ENCODE measurements around the gene ZBP1.
A peak's percentile ranks its signal among the peaks of the same experiment; 100 is the strongest.
"Not testable (repeated sequence)": the region's sequence is repeated elsewhere in the genome, so short reads cannot be mapped to it uniquely, and the experiment has no call there.

Gene ZBP1

GRCh38 chr20:57647006-57647932, 27.0 kb upstream of the ZBP1 start:
- no peak for DNase-seq (ENCODE audit: low read depth)

GRCh38 chr20:57638895-57639236, 18.6 kb upstream of the ZBP1 start:
- no peak for DNase-seq (ENCODE audit: low read depth)

DNA sequence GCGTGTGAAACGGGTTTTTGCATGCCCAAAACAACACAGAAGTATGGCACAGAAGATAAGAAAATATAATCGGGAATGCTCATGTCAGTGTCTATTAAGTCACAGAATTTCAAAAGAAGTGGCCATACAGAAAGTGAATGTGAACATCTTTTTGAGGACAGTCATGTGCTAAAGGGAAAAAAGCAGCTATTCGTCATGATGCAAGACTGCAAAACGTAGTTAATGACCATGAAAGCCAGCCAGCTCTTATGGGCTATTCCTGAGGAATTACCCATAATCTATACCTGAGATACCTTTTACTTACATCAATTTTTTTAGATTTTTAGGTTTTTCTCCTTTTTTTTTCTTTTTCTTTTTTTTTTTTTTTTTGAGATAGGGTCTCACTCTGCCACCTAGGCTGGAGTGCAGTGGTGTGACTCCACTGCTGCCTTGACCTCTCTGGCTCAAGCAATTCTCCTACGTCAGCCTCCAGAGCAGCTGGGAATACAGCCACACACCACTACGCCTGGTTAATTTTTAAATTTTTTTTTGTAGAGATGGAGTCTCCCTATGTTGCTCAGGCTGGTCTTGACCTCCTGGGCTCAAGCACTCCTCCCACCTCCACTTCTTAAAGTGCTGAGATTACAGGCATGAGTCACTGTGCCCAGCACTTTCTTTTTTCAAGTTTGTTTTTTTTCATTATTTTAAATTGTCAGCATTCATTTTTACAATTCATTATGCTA, 18.1 kb upstream of the ZBP1 start:
- DNase-seq (ENCODE audit: low read depth): no peak

DNA sequence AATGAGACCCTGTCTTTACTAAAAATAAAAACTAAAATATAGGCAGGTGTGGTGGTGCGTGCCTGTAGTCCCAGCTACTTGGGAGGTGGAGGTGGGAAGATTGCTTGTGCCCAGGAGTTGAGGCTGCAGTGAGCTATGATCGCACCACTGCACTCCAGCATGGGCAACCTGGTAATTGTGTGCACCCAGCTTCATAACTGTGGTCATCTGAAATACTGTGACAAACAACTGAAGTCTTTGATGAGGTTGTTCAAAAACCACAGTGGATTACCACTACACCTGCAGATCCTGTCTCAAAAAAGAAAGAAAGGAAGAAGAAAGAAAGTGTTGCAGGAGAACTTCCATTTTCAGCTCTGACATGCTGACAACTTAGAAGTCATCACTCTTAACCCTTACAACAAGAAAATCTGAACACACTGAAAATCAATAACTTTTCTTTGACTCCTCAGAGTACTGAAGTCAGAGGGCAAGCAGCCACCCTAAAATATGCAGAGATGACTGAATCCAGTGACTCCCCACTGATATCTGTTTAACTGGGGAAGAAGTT, 13.8 kb upstream of the ZBP1 start:
- DNase-seq (ENCODE audit: low read depth): no peak

GRCh38 chr20:57632286-57632685, 12.1 kb upstream of the ZBP1 start:
- no peak for DNase-seq (ENCODE audit: low read depth)

GRCh38 chr20:57630061-57630460, 9.8 kb upstream of the ZBP1 start:
- no peak for DNase-seq (ENCODE audit: low read depth)

- not testable (repeated sequence) for DNase-seq (ENCODE audit: low read depth)
These were observed 9.3 kb upstream of the ZBP1 start for GRCh38 chr20:57629491-57629901.

GRCh38 chr20:57628962-57629308, 8.7 kb upstream of the ZBP1 start:
- DNase-seq (ENCODE audit: low read depth): not testable (repeated sequence)

DNA sequence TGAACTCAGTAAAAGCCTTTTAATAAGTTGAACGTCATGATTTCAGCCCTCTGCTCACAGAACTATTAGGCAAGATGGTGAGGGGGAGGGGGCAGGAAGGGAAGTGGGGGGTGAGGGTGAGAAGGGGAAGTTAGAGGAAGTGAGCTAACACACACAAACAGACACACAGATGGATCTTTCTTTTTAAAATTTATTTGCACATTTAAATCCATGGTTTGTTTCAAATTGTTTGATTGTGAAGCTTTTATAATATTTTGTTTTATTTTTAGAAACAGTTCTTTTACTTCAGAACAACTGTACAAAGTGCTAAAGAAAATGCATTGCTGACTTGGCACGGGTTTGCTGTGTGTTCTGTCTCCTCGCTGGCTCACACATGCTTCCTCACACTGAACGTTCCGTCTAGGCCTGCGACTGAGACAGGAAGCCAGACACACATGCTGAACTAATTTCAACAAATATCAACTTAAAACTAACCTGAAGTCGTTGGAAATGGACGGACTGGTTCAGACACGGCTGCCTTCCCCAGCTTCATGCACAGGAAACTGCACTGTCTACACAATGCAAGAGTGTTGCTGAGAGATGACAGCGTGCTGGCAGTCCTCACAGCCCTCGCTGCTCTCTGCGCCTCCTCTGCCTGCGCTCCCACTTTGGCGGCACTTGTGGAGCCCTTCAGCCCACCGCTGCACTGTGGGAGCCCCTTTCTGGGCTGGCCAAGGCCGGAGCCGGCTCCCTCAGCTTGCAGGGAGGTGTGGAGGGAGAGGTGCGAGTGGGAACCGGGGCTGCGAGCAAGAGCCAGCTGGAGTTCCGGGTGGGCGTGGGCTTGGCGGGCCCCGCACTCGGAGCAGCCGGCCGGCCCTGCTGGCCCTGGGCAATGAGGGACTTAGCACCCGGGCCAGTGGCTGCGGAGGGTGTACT, 8.1 kb upstream of the ZBP1 start:
- DNase-seq (ENCODE audit: low read depth): no peak

- no peak for DNase-seq (ENCODE audit: low read depth)
These were observed 7.1 kb upstream of the ZBP1 start for GRCh38 chr20:57627339-57627738.

DNA sequence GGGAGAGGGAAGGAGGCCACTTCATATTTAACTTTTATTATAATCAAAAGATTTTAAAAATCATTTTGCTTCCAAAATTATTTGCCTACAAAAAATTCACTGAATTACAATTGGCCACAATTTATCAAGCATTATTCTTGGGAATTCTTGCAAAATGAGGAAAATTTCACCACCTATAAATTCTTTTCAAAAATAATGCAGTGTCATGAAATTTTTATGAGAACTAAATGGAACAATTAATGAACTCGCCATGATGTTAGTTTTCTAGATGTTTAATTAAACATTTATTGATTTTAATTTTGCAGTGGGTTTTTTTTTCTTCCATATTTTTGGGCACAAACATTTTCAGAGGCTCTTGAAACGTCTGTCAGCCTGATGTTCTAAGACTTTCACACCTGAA, 5.8 kb upstream of the ZBP1 start:
- no peak for DNase-seq (ENCODE audit: low read depth)

GRCh38 chr20:57625181-57625958, 5.1 kb upstream of the ZBP1 start:
- no peak for DNase-seq (ENCODE audit: low read depth)

DNA sequence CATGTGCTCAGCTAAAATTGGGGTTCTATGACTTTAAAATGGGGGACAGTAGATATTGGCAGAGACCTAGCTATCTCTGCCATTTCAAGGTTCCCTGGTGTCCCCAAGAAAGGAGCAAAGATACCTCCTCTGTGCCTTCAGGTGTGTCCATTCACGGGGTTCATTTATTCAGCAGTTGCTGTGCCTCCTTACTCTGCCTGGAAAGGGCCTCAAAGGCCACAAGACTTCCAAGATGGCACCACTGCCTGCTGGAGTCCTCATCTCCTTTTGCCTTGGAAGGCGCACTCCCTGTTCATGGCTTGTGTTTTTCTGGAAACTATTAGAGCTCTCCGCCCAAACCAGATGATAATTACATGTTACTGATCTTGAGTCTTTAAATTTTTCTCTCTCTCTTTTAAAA, 3.9 kb upstream of the ZBP1 start:
- DNase-seq (ENCODE audit: low read depth): no peak

- peak; percentile 34 for DNase-seq (ENCODE audit: low read depth)
These were observed 2.6 kb upstream of the ZBP1 start for GRCh38 chr20:57622579-57623381.

DNA sequence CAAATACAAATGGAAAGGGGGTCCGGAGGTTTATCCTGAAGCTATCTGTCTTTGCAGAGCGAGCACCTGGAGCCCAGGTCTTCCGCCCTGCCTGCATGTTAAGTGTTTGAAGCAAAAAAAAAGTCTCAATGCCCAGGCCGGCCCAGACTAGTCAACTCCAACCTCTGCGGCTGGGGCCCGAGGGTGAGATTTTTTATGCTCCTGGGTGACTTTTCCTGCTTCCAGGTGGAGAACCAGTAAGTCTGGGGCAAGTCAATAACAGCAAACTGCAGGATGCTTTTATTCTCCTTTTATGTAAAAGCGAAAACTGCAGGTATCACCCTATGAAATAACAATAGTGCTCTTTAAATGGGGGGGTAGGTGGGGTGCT, 2.0 kb upstream of the ZBP1 start:
- no peak for DNase-seq (ENCODE audit: low read depth)

- DNase-seq (ENCODE audit: low read depth): no peak
These were observed 1.4 kb upstream of the ZBP1 start for GRCh38 chr20:57621421-57622200.

DNA sequence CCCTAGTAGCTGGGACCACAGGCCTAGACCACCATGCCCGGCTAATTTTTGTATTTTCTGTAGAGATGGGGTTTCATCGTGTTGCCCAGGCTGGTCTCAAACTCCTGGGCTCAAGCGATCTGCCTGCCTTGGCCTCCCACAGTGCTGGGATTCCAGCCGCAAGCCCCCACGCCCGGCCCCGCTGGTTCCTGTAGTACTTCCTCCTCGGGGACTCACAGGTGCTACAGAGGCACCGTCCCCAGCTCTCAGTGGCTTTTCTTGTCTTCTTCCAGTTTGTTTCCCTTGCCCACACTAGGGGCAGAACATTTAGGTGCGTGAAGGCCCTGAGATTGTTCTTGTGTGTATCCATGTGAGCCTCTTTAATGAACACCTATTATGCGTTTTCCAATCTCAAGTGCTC, 773 bp upstream of the ZBP1 start:
- no peak for DNase-seq (ENCODE audit: low read depth)

GRCh38 chr20:57619051-57619831, 985 bp downstream of the ZBP1 start:
- DNase-seq (ENCODE audit: low read depth): peak; percentile 40

DNA sequence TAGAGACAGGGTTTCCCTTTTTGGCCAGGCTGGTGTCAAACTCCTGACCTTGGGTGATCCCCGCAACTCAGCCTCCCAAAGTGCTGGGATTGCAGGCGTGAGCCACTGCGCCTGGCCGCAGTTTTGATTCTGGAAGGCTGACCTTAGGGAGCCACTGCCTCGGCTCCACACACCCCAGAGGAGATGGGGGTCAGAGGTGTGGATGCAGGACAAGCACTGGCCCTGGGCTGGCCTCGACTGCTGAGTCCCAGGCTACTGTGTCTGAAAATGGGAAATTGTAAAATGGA, 1.5 kb downstream of the ZBP1 start:
- no peak for DNase-seq (ENCODE audit: low read depth)

Measured in activated gamma-delta T cell treated with anti-CD3 and anti-CD28 coated beads, Interleukin-2, amount 50 U/mL, for 16 hours (primary cell).